SK-N-SH (cell line): ENCODE measurements around the gene LRP1-AS. TPM values are rescaled to one million over a fixed set of nuclear protein-coding genes. Genes with fewer than 3 reads are reported as not detected.

Experiments used
- CTCF ChIA-PET: fragments of 300-600, 350-600 bp; formaldehyde crosslinking; extraction: SDS; loops from one replicate; lab custom pipeline; 2021; lab: Yijun Ruan, JAX
- POLR2A ChIA-PET: fragments of 350-600 bp; sonication (Branson Sonifier 250); formaldehyde crosslinking; extraction: SDS; loops from one replicate; lab custom pipeline; 2020; ENCODE audit warnings: antibody characterized with exemption, inconsistent platforms; lab: Yijun Ruan, JAX
- DNase-seq: peaks from one replicate; pipeline ENCODE4 v3.0.0; 2012
- H2AFZ ChIP-seq: fragments of 200-600 bp; sonication (generic); 2 replicates; pipeline ENCODE4 v1.8.1; 2016; ENCODE audit warnings: antibody characterized with exemption, mild to moderate bottlenecking, low read depth
- H3F3A ChIP-seq: fragments of 200-600 bp; sonication (generic); replicated peaks from 2 replicates; pipeline ENCODE3; 2016; ENCODE audit warnings: antibody characterized with exemption, mild to moderate bottlenecking; ENCODE audit not compliant: insufficient read depth
- H3K27ac ChIP-seq, 2 experiments: fragments of 200-500 bp in 1 of 2; fragments of 200-600 bp in 1 of 2; sonication (Bioruptor generic) in 1 of 2; sonication (generic), shearing (Covaris generic) in 1 of 2; 2 replicates each; pipeline versions ENCODE4 v1.5.1 to v1.6.1; 2014 to 2016; ENCODE audit warnings: low read depth in 2 of 2, inconsistent platforms in 1 of 2, low read length in 1 of 2, mild to moderate bottlenecking in 1 of 2, mixed read lengths in 1 of 2
- H3K27me3 ChIP-seq: fragments of 200-600 bp; sonication (generic), shearing (Covaris generic); 2 replicates; pipeline ENCODE4 v1.6.1; 2016; ENCODE audit warnings: mixed run types; ENCODE audit not compliant: insufficient read depth
- H3K36me3 ChIP-seq, 2 experiments: fragments of 200-500 bp in 1 of 2; fragments of 200-600 bp in 1 of 2; sonication (Bioruptor generic) in 1 of 2; sonication (generic) in 1 of 2; replicated peaks in 1 of 2; 2 replicates each; pipeline versions ENCODE3 to v1.5.1; 2014 to 2016; ENCODE audit warnings: low read length in 1 of 2, mild to moderate bottlenecking in 1 of 2; ENCODE audit not compliant: insufficient read depth in 2 of 2, control insufficient read depth in 1 of 2
- H3K4me1 ChIP-seq, 2 experiments: fragments of 200-500 bp in 1 of 2; fragments of 200-600 bp in 1 of 2; sonication (Bioruptor generic) in 1 of 2; sonication (generic), shearing (Covaris generic) in 1 of 2; 2 replicates each; pipeline versions ENCODE4 v1.5.1 to v1.6.1; 2014 to 2016; ENCODE audit warnings: low read depth in 1 of 2, low read length in 1 of 2, mixed run types in 1 of 2; ENCODE audit not compliant: insufficient read depth in 2 of 2, control insufficient read depth in 1 of 2
- H3K4me2 ChIP-seq: fragments of 200-600 bp; sonication (generic), shearing (Covaris generic); 2 replicates; pipeline ENCODE4 v1.6.1; 2017; ENCODE audit warnings: mixed run types
- H3K4me3 ChIP-seq, 2 experiments: fragments of 200-500 bp in 1 of 2; fragments of 200-600 bp in 1 of 2; sonication (Bioruptor generic) in 1 of 2; sonication (generic), shearing (Covaris generic) in 1 of 2; 2 replicates each; pipeline versions ENCODE4 v1.5.1 to v1.8.1; 2014 to 2016; ENCODE audit warnings: low read depth in 2 of 2, inconsistent platforms in 1 of 2, low read length in 1 of 2, mild to moderate bottlenecking in 1 of 2, mixed read lengths in 1 of 2, moderate library complexity in 1 of 2
- H3K79me2 ChIP-seq: fragments of 200-600 bp; sonication (generic); 2 replicates; pipeline ENCODE4 v1.8.1; 2017; ENCODE audit warnings: mild to moderate bottlenecking; ENCODE audit not compliant: insufficient read depth
- H3K9ac ChIP-seq: fragments of 200-600 bp; sonication (generic); 2 replicates; pipeline ENCODE4 v1.6.1; 2017; ENCODE audit warnings: mixed run types
- H3K9me2 ChIP-seq: fragments of 200-600 bp; sonication (generic); 2 replicates; pipeline ENCODE4 v1.6.1; 2017; ENCODE audit warnings: mixed run types
- H3K9me3 ChIP-seq: fragments of 200-600 bp; sonication (generic); 2 replicates; pipeline ENCODE4 v1.6.1; 2017; ENCODE audit warnings: mixed run types, mild to moderate bottlenecking, moderate library complexity
- H4K20me1 ChIP-seq: fragments of 200-600 bp; sonication (generic); 2 replicates; pipeline ENCODE4 v1.6.1; 2017; ENCODE audit warnings: mild to moderate bottlenecking, mixed run types; ENCODE audit not compliant: insufficient read depth
- ELF1 ChIP-seq: IDR thresholded peaks from 2 replicates; pipeline ENCODE4 v1.4.0; 2012
- EP300 ChIP-seq, 2 experiments: IDR thresholded peaks; 2 replicates each; pipeline versions ENCODE4 v1.4.0 to v1.6.1; 2012; ENCODE audit warnings: borderline replicate concordance in 1 of 2, low read depth in 1 of 2, low read length in 1 of 2
- MXI1 ChIP-seq: IDR thresholded peaks from 2 replicates; pipeline ENCODE4 v1.6.1; 2012; ENCODE audit warnings: mild to moderate bottlenecking, low read depth, low read length, improper control_type of control experiment
- NFIC ChIP-seq: IDR thresholded peaks from 2 replicates; pipeline ENCODE4 v1.4.0; 2012; ENCODE audit warnings: borderline replicate concordance
- NRF1 ChIP-seq: IDR thresholded peaks from 2 replicates; pipeline ENCODE4 v1.6.1; 2012; ENCODE audit warnings: low read depth, mild to moderate bottlenecking, low read length
- RAD21 ChIP-seq: IDR thresholded peaks from 2 replicates; pipeline ENCODE4 v1.6.1; 2012; ENCODE audit warnings: mild to moderate bottlenecking, low read length
- RCOR1 ChIP-seq: fragments of 150-350 bp; IDR thresholded peaks from 2 replicates; pipeline ENCODE4 v1.6.1; 2017; ENCODE audit warnings: antibody characterized with exemption, low read length
- SIN3A ChIP-seq: IDR thresholded peaks from 2 replicates; pipeline ENCODE4 v1.6.1; 2012; ENCODE audit warnings: low read depth, mild to moderate bottlenecking, low read length, moderate library complexity, borderline replicate concordance
- TAF1 ChIP-seq: IDR thresholded peaks from 2 replicates; pipeline ENCODE4 v1.6.1; 2012; ENCODE audit warnings: low read depth, mild to moderate bottlenecking, low read length, moderate library complexity, borderline replicate concordance
- TCF12 ChIP-seq: IDR thresholded peaks from 2 replicates; pipeline ENCODE4 v1.4.0; 2012
- YY1 ChIP-seq: IDR thresholded peaks from 2 replicates; pipeline ENCODE4 v1.4.0; 2012; ENCODE audit warnings: low read depth, mild to moderate bottlenecking
- WGBS: methylation state at CpG from one replicate; pipeline ENCODE4 v1.1.6; 2017; ENCODE audit warnings: low lambda C conversion rate; 5-methylcytosine and 5-hydroxymethylcytosine counted together
- polyA plus RNA-seq, 3 experiments: library from polyadenylated mRNA; depleted of rRNA; stranded (reverse); fragments of >200 nt; gene quantifications; 2 replicates each; pipeline ENCODE4 v1.2.3, GENCODE V29; 2012
- TF ChIP-seq, protein P1 (sequence below): IDR thresholded peaks from 2 replicates; pipeline ENCODE4 v1.4.0; 2012; ENCODE audit warnings: low read depth, borderline replicate concordance
- TF ChIP-seq, protein P2 (sequence below): fragments of 150-350 bp; IDR thresholded peaks from 2 replicates; pipeline ENCODE4 v1.6.1; 2016; ENCODE audit warnings: mild to moderate bottlenecking, low read depth, low read length
- TF ChIP-seq, protein P3 (sequence below): IDR thresholded peaks from 2 replicates; pipeline ENCODE4 v1.6.1; 2012; ENCODE audit warnings: mild to moderate bottlenecking, low read depth, low read length, moderate library complexity

The LRP1-AS gene
- polyA plus RNA-seq, 1 of the 3 experiments (the other 2 are of a cell fraction) = not detected

DNA sequence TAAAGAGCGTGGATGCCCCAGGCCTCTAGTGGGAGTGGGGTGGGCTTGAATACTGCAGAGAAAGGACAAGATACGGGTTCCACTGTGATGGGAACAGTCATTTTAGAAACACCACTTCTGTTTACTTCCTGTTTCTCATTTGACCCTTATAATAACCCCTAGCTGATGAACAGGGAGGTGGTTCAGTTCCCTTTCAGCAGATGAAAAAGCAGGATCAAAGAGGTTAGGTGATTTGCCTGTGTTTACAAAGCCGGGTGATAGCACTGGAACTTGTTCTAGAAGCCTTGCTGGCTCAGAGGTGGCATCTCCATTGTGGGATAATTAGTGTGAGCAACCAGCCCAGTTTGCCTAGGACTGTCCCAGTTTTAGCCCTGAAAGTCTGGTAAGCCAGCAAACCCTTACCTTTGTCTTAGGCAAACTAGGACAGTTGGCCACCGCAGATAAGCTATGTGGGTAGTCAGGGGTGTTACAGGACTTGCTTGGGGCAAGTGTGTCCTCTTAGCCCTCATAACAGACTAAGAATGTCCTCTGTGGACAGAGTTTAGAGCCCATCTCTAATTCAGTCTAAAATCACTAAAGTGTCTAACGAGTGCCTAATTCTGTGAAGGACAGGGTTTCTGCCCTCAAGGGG, 7.5 kb upstream of the LRP1-AS start:
- Histone ChIP-seq H3K27ac (peak overlapping the region in 1 of 2 experiments; percentile 97; a peak in 2 of 4 replicates), H3K79me2 (no peaks in the 10 kb centered on the region), H4K20me1 (no peaks in the 10 kb centered on the region), H3K36me3 (peaks cover 32 to 48% of the 10 kb centered on the region in 2 experiments), H3K9ac (no peak overlapping the region), H3K9me2 (no peaks in the 10 kb centered on the region), H3K4me1 (peaks cover 24 to 64% of the 10 kb centered on the region in 2 experiments), H3K4me3 (no peak overlapping the region), H3K9me3 (no peaks in the 10 kb centered on the region), H3K27me3 (no peaks in the 10 kb centered on the region), H2AFZ (no peak overlapping the region), H3F3A (peaks cover 22% of the 10 kb centered on the region), H3K4me2 (no peak overlapping the region)
- CTCF ChIA-PET = interaction anchor here (0.7 to 33.3 kb wide), 5 partner anchors 24 to 85 kb away, joined by 4 to 616 read pairs (median 17); partner anchors contain the start of gene LRP1
- 92% methylated on average over 5 of the region's 5 CpGs for WGBS
- POLR2A ChIA-PET = interaction anchor here (1.8 kb wide), 1 partner anchor 27 kb away, joined by 10 read pairs; the partner anchor contains the start of gene LRP1
- TF ChIP-seq TAF1 = no peak
- no peak for TF ChIP-seq RCOR1
- TF ChIP-seq, protein P1, sequence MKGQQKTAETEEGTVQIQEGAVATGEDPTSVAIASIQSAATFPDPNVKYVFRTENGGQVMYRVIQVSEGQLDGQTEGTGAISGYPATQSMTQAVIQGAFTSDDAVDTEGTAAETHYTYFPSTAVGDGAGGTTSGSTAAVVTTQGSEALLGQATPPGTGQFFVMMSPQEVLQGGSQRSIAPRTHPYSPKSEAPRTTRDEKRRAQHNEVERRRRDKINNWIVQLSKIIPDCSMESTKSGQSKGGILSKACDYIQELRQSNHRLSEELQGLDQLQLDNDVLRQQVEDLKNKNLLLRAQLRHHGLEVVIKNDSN = no peak
- no peak for TF ChIP-seq EP300 (IDR thresholded peaks at IDR 0.05; ENCODE audit: borderline replicate concordance in 1 of 2, low read depth in 1 of 2, low read length in 1 of 2)
- no peak for TF ChIP-seq ELF1
- TF ChIP-seq, protein P2, sequence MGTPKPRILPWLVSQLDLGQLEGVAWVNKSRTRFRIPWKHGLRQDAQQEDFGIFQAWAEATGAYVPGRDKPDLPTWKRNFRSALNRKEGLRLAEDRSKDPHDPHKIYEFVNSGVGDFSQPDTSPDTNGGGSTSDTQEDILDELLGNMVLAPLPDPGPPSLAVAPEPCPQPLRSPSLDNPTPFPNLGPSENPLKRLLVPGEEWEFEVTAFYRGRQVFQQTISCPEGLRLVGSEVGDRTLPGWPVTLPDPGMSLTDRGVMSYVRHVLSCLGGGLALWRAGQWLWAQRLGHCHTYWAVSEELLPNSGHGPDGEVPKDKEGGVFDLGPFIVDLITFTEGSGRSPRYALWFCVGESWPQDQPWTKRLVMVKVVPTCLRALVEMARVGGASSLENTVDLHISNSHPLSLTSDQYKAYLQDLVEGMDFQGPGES = no peak
- TF ChIP-seq, protein P3, sequence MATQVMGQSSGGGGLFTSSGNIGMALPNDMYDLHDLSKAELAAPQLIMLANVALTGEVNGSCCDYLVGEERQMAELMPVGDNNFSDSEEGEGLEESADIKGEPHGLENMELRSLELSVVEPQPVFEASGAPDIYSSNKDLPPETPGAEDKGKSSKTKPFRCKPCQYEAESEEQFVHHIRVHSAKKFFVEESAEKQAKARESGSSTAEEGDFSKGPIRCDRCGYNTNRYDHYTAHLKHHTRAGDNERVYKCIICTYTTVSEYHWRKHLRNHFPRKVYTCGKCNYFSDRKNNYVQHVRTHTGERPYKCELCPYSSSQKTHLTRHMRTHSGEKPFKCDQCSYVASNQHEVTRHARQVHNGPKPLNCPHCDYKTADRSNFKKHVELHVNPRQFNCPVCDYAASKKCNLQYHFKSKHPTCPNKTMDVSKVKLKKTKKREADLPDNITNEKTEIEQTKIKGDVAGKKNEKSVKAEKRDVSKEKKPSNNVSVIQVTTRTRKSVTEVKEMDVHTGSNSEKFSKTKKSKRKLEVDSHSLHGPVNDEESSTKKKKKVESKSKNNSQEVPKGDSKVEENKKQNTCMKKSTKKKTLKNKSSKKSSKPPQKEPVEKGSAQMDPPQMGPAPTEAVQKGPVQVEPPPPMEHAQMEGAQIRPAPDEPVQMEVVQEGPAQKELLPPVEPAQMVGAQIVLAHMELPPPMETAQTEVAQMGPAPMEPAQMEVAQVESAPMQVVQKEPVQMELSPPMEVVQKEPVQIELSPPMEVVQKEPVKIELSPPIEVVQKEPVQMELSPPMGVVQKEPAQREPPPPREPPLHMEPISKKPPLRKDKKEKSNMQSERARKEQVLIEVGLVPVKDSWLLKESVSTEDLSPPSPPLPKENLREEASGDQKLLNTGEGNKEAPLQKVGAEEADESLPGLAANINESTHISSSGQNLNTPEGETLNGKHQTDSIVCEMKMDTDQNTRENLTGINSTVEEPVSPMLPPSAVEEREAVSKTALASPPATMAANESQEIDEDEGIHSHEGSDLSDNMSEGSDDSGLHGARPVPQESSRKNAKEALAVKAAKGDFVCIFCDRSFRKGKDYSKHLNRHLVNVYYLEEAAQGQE = no peak
- no peak for TF ChIP-seq NFIC
- TF ChIP-seq YY1 = no peak
- no peak for TF ChIP-seq TCF12
- TF ChIP-seq SIN3A = no peak
- TF ChIP-seq MXI1 = no peak
- no peak for TF ChIP-seq RAD21
- TF ChIP-seq NRF1 = no peak
- no peak for DNase-seq
